NCI-H748 (cell line): ENCODE data around the gene BTNL3.
"Not testable (repeated sequence)": the region's sequence is repeated elsewhere in the genome, so short reads cannot be mapped to it uniquely, and the experiment has no call there.

ENCODE experiments used
- DNase-seq: peaks from one replicate; lab custom pipeline; 2025; ENCODE audit not compliant: unreplicated experiment; lab: John Stamatoyannopoulos, UW

The BTNL3 gene

DNA sequence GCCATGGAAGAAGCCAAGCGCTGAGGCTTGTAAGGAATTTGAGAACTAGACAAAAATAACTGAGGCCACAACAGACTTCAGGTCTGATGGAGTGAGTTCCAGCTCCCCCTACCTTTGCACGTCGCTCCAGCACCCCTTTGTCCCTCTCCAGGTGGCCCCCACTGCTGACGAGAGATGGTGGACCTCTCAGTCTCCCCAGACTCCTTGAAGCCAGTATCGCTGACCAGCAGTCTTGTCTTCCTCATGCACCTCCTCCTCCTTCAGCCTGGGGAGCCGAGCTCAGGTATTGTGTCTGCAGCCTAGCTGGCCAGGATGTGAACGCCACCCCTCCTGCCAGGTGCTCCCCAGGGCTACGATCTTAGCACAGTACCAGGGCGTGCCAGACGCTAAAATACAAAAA, 56.7 kb downstream of the BTNL3 start:
- no peak for DNase-seq

DNA sequence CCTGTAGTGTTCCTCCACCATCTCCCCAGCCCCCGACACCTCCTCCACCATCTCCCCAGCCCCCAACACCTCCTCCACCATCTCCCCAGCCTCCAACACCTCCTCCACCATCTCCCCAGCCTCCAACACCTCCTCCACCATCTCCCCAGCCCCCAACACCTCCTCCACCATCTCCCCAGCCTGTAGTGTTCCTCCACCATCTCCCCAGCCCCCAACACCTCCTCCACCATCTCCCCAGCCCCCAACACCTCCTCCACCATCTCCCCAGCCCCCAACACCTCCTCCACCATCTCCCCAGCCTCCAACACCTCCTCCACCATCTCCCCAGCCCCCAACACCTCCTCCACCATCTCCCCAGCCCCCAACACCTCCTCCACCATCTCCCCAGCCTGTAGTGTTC, 57.2 kb downstream of the BTNL3 start:
- not testable (repeated sequence) for DNase-seq

DNA sequence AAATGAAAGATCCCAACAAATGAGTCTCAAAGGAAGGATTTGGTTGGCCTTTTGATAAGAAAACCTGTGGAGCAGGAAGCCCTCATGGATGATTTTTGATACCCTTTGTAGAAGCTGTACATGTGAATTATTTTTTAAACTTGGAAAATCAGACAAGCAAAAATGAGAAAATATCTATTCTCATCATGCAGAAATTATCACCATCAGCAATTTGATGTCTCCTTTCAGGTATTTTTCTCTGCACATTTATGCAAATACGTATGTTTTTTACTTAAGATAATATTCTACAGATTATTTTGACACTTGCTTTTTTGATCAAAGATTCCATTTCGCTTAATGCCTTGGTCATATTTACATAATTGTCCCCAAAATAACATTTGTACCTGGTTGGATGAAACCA, 58.6 kb downstream of the BTNL3 start:
- no peak for DNase-seq

DNA sequence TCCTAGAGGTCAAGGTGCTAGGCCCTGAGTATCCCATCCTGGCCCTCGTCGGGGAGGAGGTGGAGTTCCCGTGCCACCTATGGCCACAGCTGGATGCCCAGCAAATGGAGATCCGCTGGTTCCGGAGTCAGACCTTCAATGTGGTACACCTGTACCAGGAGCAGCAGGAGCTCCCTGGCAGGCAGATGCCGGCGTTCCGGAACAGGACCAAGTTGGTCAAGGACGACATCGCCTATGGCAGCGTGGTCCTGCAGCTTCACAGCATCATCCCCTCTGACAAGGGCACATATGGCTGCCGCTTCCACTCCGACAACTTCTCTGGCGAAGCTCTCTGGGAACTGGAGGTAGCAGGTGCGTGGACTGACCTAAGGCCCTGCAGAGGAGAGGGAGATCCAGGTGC, 59.3 kb downstream of the BTNL3 start:
- no peak for DNase-seq

DNA sequence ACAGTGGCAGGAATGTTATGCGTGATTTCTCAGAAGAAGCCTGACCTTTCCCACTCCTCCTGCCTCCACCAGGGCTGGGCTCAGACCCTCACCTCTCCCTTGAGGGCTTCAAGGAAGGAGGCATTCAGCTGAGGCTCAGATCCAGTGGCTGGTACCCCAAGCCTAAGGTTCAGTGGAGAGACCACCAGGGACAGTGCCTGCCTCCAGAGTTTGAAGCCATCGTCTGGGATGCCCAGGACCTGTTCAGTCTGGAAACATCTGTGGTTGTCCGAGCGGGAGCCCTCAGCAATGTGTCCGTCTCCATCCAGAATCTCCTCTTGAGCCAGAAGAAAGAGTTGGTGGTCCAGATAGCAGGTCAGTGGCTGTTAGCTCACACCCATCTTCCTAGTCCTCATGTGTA, 61.4 kb downstream of the BTNL3 start:
- DNase-seq, result no peak

DNA sequence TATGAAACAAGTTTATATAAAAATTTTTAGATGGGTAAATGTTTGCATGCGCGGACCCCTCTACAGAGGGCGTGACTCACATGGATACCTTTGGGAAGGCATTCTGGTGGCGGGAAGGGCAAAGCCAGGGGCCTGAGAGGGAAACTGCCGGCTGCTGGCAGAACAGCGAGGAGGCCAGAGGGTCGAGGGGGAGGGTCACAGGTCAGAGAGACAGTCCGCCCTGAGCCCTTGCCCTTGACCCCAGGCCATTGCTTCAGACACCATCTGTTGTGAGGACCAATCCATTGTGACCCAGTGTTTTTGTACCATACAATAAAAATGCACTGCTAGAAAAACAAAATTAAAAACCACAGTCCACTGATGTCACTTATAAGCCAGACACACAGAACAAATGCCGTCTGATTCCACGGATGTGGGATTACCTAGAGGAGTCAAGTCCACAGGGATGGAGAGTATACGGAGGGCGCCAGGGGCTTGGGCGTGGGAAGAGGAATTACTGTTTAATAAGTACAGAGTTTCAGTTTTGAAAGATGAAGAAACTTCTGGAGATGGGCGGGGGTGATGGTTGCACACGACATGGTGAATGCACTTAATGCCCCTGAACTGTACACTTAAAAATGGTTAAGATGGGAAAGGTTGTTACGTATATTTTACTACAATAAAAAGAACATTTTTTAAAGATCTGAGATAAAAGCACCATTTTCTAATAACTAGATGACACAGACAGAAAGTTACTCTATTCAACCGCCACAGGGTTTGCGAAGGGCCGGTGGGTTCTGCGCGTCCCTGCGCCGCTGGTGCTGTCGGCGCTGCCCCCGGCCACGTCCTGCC, 63.4 kb downstream of the BTNL3 start:
- no peak for DNase-seq

DNA sequence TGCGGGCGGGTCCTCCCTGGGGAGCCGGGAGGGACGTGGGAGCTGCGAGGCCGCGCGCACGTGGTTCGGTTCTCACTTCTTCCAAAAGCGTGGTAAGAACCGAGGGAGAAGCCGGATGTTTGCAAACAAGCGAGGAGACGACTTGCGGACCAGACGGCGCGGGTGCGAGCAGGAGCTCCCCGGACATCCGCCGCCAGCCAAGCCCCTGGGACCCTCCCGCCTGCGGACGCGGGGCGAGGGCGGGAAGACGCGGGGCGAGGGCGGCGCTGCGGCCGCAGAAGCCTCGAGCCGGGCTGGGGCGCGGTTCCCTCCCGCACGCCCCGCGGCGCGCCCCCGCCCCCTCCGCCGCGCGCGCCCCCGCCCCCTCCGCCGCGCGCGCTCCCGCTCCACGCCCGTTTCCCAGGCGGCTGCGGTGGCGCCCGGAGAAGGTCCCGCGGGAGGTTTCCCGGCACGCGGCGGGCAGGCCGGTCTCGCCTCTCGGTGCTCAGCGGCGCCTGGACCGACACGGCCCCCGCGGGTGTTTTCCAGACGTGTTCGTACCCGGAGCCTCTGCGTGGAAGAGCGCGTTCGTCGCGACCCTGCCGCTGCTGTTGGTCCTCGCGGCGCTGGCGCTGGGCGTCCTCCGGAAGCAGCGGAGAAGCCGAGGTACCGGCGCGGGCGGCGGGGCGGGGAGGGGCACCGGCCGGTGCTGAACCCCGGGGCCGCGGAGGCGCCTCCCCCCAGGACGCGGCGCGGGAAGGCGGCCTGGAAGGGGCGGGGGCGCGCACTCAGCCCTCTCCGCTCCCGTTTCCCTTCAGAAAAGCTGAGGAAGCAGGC, 64.2 kb downstream of the BTNL3 start:
- peak; percentile 59 for DNase-seq

DNA sequence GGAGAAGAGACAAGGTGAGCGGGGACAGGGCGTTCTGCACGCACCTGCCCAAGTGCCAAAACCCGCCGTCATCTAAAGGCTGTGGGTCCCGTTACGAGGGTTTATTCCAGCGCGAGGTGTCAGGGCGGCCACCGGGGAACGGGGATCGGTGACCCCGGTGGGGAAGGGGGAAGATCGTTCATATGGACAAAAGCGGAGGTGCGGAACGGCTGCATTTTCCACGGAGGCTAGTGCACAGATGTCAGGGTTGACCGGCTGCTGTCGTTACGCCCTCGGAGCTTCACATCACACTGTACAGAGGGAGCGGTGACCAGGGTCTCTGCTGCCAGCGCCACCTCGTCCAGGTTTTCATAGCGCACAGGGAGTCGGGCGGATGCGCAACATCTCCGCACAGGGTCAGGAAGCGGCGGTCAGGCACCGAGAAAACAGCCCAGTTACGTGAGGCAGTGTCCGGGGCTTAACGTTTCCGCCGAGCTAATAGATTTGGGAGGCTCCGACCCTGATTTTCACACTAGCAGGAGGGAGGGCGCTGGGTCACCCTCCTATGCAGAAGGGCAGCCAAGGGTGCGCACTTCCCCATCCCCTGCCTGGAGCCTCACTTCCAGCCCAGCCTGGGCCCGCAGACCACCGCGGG, 65.0 kb downstream of the BTNL3 start:
- peak; percentile 68 for DNase-seq

DNA sequence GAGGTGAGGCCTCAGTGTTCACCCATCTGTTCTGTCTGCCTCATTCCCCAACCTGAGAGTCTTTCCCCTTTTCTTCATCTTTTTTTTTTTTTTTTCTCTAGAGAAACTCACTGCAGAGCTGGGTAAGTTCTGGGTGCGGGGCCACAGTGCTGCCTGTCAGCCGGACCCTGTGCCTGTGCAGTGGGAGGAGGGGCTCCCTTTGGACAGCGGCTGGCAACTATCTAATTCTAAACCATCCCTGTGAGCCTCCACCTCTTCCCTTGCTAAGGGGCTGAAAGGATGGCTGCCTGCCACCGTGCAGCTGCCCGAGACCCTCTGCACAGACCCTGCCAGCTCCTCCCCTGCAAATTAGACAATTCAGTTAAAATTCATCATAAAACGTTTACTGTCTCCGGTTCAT, 65.5 kb downstream of the BTNL3 start:
- DNase-seq, result no peak

DNA sequence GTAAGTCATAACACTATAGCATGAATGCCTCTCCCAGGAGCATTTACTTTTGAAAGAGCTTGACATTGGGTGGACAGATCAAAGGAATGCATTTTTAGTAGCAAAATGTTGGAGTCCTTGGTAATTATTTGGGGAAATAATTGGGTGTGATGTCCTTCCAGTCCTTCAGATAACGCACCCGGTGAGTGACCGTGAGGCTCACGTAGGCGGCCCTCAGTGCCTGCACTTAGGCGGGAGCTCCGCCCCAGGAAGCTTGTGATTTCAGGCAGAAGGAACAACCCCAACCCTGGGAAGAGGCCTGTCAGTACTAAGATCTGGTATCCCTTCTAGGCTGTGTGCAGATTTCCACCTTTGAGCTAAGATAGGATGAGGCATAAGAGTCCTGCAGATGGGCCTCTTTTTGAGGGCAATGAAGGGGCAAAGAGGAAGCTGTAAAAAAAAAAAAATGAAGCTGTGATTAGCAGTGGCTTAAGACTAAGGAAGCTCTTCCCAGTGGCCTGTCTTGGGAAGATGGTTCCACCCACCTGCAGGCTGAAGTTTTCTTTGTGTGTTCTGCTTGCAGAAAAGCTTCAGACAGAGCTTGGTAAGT, 66.3 kb downstream of the BTNL3 start:
- DNase-seq, result no peak
